Endodermal cell (in vitro differentiated cells): ENCODE measurements around the gene FAM78A. TPM values are rescaled to one million over a fixed set of nuclear protein-coding genes. Genes with fewer than 3 reads are reported as not detected.

Source experiments
- DNase-seq: peaks from one replicate; pipeline ENCODE4 v3.0.0-alpha.2; 2017
- H3K27ac ChIP-seq: 2 replicates; pipeline ENCODE4 v1.5.1; 2013; ENCODE audit warnings: mild to moderate bottlenecking, low read depth, low read length, moderate library complexity
- H3K27me3 ChIP-seq: 2 replicates; pipeline ENCODE4 v1.6.1; 2013; ENCODE audit warnings: mild to moderate bottlenecking, low read length, moderate library complexity; ENCODE audit not compliant: insufficient read depth, control insufficient read depth, poor library complexity, severe bottlenecking
- H3K36me3 ChIP-seq: 2 replicates; pipeline ENCODE4 v1.7.0; 2013; ENCODE audit warnings: mild to moderate bottlenecking, low read length, moderate library complexity; ENCODE audit not compliant: control insufficient read depth, insufficient read depth
- H3K4me1 ChIP-seq: one replicate; pipeline ENCODE4 v1.7.0; 2013; ENCODE audit warnings: low read length; ENCODE audit not compliant: control insufficient read depth, insufficient read depth
- H3K4me3 ChIP-seq: 2 replicates; pipeline ENCODE4 v1.5.1; 2013; ENCODE audit warnings: mild to moderate bottlenecking, low read length, moderate library complexity
- H3K9ac ChIP-seq: 2 replicates; pipeline ENCODE4 v1.6.1; 2013; ENCODE audit warnings: mild to moderate bottlenecking, low read length, moderate library complexity; ENCODE audit not compliant: poor library complexity, severe bottlenecking; ENCODE audit errors: extremely low read depth
- H3K9me3 ChIP-seq: 2 replicates; pipeline ENCODE4 v1.6.1; 2013; ENCODE audit warnings: mild to moderate bottlenecking, low read length, moderate library complexity; ENCODE audit not compliant: control insufficient read depth
- H3K27ac Mint-ChIP-seq: 2 replicates; pipeline ENCODE4 v1.8.0; 2020; ENCODE audit warnings: mixed read lengths
- H3K27me3 Mint-ChIP-seq: 2 replicates; pipeline ENCODE4 v1.8.0; 2021; ENCODE audit warnings: mild to moderate bottlenecking, mixed read lengths; ENCODE audit not compliant: insufficient read depth
- H3K36me3 Mint-ChIP-seq: 2 replicates; pipeline ENCODE4 v1.8.0; 2020; ENCODE audit warnings: low read depth, mixed read lengths
- H3K4me1 Mint-ChIP-seq: 2 replicates; pipeline ENCODE4 v1.8.0; 2020; ENCODE audit warnings: mixed read lengths
- H3K4me3 Mint-ChIP-seq: 2 replicates; pipeline ENCODE4 v1.8.0; 2020; ENCODE audit warnings: mild to moderate bottlenecking, moderate library complexity, mixed read lengths
- H3K9me3 Mint-ChIP-seq: 2 replicates; pipeline ENCODE4 v1.8.0; 2020; ENCODE audit warnings: mild to moderate bottlenecking, mixed read lengths
- WGBS, 2 experiments: methylation state at CpG; one replicate each; pipeline versions ENCODE4 v1.1.5 to v1.1.7; 2013; ENCODE audit warnings: missing lambda C conversion rate in 2 of 2, mixed read lengths in 1 of 2; ENCODE audit not compliant: insufficient coverage in 1 of 2, insufficient read length in 1 of 2; 5-methylcytosine and 5-hydroxymethylcytosine counted together
- total RNA-seq, 2 donors: library from RNA; stranded (reverse); fragmentation: NEBNext Ultra II Directional in 1 of 2; extraction: Animal tissue kit (Norgen Biotek cat#: 25700) in 1 of 2; gene quantifications; 2 replicates in 1 of 2; 3 replicates in 1 of 2; pipeline ENCODE4 v1.2.1, GENCODE V29; 2021
- TF ChIP-seq, protein P1 (sequence below): fragments of 200-600 bp; sonication (generic); conservative IDR thresholded peaks from 2 replicates; pipeline ENCODE4 v1.5.0; 2021; ENCODE audit warnings: antibody characterized with exemption, mild to moderate bottlenecking

FAM78A gene
- total RNA-seq, 2 donors from 2014 or later, result 5.5 to 5.6 TPM

DNA sequence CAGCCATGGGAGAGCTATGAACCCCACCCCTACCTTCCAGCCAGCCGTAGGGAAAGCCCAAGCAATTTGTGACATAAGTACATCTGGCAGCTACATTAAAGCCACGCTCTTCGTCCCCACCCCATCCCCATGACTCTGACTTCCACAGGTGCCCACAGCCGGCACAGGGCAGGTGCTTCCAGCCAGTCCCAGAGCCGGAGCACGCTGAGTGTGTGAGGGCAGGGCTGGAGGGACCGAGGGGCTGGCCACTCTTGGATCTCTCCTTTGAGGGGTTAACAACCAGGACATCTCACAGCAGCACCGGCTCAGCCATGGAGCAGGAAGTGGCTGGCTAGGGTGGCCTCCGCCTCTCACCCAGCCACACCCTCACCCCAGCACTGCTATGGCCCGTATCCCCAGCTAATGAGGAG, 2.4 kb upstream of the FAM78A start:
- peaks cover 53% of the 10 kb centered on the region for H3K27me3 Mint-ChIP-seq

DNA sequence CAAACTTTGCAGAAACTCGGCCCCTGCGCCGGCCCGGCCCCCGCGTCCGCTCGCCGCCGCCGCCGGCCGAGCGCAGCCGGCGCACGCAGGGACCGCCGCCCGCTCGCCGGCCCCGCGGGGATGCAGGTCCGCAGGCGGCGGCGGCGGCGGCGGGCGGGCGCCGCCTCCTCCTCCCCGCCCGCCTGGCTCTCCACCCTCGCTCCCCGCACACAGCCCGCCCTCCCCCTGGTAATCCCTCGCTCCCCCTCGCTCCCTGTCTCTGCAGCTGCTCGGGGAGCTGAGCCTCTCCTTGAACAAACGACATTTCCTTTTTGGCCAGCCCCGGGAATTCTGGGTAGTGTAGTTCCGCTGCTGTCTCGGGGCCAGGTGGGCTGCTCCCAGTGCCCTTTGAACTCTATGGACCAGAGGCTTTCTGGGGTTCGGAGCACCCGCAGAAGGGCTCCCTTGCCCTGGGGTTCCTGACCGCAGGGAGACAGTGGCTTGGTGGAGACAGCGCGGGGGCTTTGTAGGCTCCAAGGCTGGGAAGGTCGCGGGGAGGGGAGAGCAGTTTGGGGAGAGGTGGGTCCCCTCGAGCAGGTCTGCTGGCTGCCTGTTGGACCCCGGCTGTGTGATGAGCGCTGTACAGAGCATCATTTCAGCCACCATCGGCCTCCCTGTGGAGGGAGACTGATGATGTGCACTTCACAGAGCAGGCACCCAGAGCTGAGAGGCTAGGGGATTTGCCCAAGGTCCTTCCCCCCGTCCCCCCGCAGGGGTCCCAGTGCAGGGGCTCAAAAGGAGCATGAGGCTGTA, 1.8 kb upstream of the FAM78A start:
- Mint-ChIP-seq H3K27ac (no peak overlapping the region), H3K4me3 (peak overlapping the region; percentile 55), H3K9me3 (no peaks in the 10 kb centered on the region), H3K27me3 (peaks cover 47% of the 10 kb centered on the region), H3K36me3 (no peaks in the 10 kb centered on the region), H3K4me1 (peaks cover 17% of the 10 kb centered on the region)
- TF ChIP-seq, protein P1, sequence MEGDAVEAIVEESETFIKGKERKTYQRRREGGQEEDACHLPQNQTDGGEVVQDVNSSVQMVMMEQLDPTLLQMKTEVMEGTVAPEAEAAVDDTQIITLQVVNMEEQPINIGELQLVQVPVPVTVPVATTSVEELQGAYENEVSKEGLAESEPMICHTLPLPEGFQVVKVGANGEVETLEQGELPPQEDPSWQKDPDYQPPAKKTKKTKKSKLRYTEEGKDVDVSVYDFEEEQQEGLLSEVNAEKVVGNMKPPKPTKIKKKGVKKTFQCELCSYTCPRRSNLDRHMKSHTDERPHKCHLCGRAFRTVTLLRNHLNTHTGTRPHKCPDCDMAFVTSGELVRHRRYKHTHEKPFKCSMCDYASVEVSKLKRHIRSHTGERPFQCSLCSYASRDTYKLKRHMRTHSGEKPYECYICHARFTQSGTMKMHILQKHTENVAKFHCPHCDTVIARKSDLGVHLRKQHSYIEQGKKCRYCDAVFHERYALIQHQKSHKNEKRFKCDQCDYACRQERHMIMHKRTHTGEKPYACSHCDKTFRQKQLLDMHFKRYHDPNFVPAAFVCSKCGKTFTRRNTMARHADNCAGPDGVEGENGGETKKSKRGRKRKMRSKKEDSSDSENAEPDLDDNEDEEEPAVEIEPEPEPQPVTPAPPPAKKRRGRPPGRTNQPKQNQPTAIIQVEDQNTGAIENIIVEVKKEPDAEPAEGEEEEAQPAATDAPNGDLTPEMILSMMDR, result no peak
- H3K27me3 ChIP-seq, result peaks cover 37% of the 10 kb centered on the region
- no peaks in the 10 kb centered on the region for H3K4me1 ChIP-seq
- H3K9me3 ChIP-seq, result no peaks in the 10 kb centered on the region
- no peak overlapping the region for H3K9ac ChIP-seq
- peak; percentile 95 for DNase-seq
- no peak overlapping the region for H3K27ac ChIP-seq
- H3K36me3 ChIP-seq, result no peaks in the 10 kb centered on the region
- no peak overlapping the region for H3K4me3 ChIP-seq
- WGBS, 2 experiments, result 13 to 41% methylated on average over 9 to 59 of the region's 59 CpGs

More for the DNA sequence above, 2.4 kb upstream of the FAM78A start:
- Mint-ChIP-seq H3K4me3 (no peak overlapping the region), H3K9me3 (no peaks in the 10 kb centered on the region), H3K4me1 (peaks cover 17% of the 10 kb centered on the region), H3K27ac (no peak overlapping the region), H3K36me3 (no peaks in the 10 kb centered on the region)
- Histone ChIP-seq H3K9ac (no peak overlapping the region), H3K9me3 (no peaks in the 10 kb centered on the region), H3K27ac (no peak overlapping the region), H3K27me3 (peaks cover 37% of the 10 kb centered on the region), H3K4me3 (no peak overlapping the region), H3K36me3 (no peaks in the 10 kb centered on the region), H3K4me1 (no peaks in the 10 kb centered on the region)
- 81 to 84% methylated on average over 5 to 10 of the region's 10 CpGs for WGBS, 2 experiments
- TF ChIP-seq, protein P1, result no peak
- DNase-seq, result no peak

DNA sequence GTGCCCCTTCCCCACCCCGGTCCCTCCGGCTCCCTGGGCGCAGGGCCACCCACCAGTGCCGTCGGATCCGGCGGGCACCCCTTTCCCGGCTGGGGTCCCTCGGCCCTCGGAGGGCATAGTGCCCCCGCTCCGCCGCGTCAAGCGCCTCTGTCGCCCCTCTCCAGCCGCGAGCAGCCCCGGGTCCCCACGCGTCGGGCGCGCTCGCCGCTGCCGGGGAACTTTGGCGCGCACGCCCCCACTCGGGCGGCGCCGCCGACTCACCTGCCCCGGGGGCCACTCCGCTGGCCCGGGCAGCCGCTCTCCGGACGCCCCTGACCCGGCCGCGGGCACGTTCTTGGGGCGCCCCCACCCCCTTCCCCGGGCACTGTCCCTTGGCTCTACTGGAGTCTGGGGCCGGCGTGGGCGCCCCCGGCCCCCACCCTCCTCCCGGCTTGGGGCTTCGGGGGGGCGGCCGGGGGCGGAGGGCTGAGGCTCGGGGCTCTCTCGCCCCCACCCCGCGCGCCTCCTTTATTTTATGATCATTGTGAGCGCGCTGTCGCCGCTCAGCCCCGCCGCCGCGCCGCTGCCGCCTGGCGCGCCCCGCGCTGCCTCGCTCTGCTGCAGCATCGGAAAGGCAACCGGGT, 1.1 kb upstream of the FAM78A start:
- TF ChIP-seq, protein P1, result no peak
- Mint-ChIP-seq H3K36me3 (no peaks in the 10 kb centered on the region), H3K4me3 (peak overlapping the region; percentile 55), H3K27ac (no peak overlapping the region), H3K27me3 (peaks cover 44% of the 10 kb centered on the region), H3K4me1 (peaks cover 17% of the 10 kb centered on the region), H3K9me3 (no peaks in the 10 kb centered on the region)
- Histone ChIP-seq H3K4me3 (peak overlapping the region; percentile 60), H3K4me1 (no peaks in the 10 kb centered on the region), H3K9me3 (no peaks in the 10 kb centered on the region), H3K27me3 (peaks cover 35% of the 10 kb centered on the region), H3K27ac (no peak overlapping the region), H3K9ac (no peak overlapping the region), H3K36me3 (no peaks in the 10 kb centered on the region)
- DNase-seq, result no peak
- 0% methylated on average over 12 to 78 of the region's 78 CpGs for WGBS, 2 experiments
